Measurements from ENCODE around the gene BBS12.

GRCh38 chr4:122715221-122715620 lies 17.3 kb upstream of the BBS12 start:
- TF ChIP-seq CTCF (conservative IDR thresholded peaks at IDR 0.05) (no peak), EZH2 (IDR thresholded peaks at IDR 0.05; ENCODE audit: low read depth) (no peak)
